Nephron progenitor cell (in vitro differentiated cells): Measurements from ENCODE around the gene CDK6.
"Not testable (repeated sequence)": the region's sequence is repeated elsewhere in the genome, so short reads cannot be mapped to it uniquely, and the experiment has no call there.

Source experiments
- DNase-seq: peaks from one replicate; pipeline ENCODE4 v3.0.0; 2021
- H3K27ac Mint-ChIP-seq: 2 replicates; pipeline ENCODE4 v1.8.0; 2021; ENCODE audit warnings: mild to moderate bottlenecking, moderate library complexity, mixed read lengths
- H3K27me3 Mint-ChIP-seq: 2 replicates; pipeline ENCODE4 v1.8.0; 2021; ENCODE audit warnings: mild to moderate bottlenecking, low read depth, mixed read lengths; ENCODE audit not compliant: poor library complexity
- H3K36me3 Mint-ChIP-seq: 2 replicates; pipeline ENCODE4 v1.8.0; 2021; ENCODE audit warnings: low read depth, mixed read lengths
- H3K4me1 Mint-ChIP-seq: 2 replicates; pipeline ENCODE4 v1.8.0; 2021; ENCODE audit warnings: mixed read lengths
- H3K4me3 Mint-ChIP-seq: 2 replicates; pipeline ENCODE4 v1.8.0; 2021; ENCODE audit warnings: mild to moderate bottlenecking, moderate library complexity, mixed read lengths
- H3K9me3 Mint-ChIP-seq: 2 replicates; pipeline ENCODE4 v1.8.0; 2021; ENCODE audit warnings: mild to moderate bottlenecking, moderate library complexity, mixed read lengths
- TF ChIP-seq, protein P1 (sequence below): fragments of 200-600 bp; sonication (generic); IDR thresholded peaks from 2 replicates; pipeline ENCODE4 v1.5.0; 2021; ENCODE audit warnings: antibody characterized with exemption

Gene CDK6

GRCh38 chr7:92836489-92836999 is at the start of gene CDK6:
Gene CDK6, minus strand, starts transcription at chr7:92836573. Its CDS starts 3,250 bp downstream, at chr7:92833323.
- Mint-ChIP-seq H3K27ac (peak within 1 kb of the TSS; percentile 93), H3K4me1 (peaks cover 29% of the 10 kb centered on the region)
- DNase-seq, result peak; percentile 77

GRCh38 chr7:92886039-92886438 is 49.7 kb upstream of the CDK6 start:
- not testable (repeated sequence) for H3K4me3 Mint-ChIP-seq, H3K4me1 Mint-ChIP-seq, DNase-seq, H3K27ac Mint-ChIP-seq, H3K36me3 Mint-ChIP-seq, H3K27me3 Mint-ChIP-seq
- peaks cover 34% of the 10 kb centered on the region for H3K9me3 Mint-ChIP-seq

More at GRCh38 chr7:92836489-92836999, at the start of gene CDK6:
- Mint-ChIP-seq H3K4me3 (peak within 1 kb of the TSS; percentile 94), H3K36me3 (peaks cover 5% of the 10 kb centered on the region), H3K27me3 (peaks cover 4% of the 10 kb centered on the region), H3K9me3 (no peaks in the 10 kb centered on the region)
- TF ChIP-seq, protein P1, sequence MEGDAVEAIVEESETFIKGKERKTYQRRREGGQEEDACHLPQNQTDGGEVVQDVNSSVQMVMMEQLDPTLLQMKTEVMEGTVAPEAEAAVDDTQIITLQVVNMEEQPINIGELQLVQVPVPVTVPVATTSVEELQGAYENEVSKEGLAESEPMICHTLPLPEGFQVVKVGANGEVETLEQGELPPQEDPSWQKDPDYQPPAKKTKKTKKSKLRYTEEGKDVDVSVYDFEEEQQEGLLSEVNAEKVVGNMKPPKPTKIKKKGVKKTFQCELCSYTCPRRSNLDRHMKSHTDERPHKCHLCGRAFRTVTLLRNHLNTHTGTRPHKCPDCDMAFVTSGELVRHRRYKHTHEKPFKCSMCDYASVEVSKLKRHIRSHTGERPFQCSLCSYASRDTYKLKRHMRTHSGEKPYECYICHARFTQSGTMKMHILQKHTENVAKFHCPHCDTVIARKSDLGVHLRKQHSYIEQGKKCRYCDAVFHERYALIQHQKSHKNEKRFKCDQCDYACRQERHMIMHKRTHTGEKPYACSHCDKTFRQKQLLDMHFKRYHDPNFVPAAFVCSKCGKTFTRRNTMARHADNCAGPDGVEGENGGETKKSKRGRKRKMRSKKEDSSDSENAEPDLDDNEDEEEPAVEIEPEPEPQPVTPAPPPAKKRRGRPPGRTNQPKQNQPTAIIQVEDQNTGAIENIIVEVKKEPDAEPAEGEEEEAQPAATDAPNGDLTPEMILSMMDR, result no peak

DNA sequence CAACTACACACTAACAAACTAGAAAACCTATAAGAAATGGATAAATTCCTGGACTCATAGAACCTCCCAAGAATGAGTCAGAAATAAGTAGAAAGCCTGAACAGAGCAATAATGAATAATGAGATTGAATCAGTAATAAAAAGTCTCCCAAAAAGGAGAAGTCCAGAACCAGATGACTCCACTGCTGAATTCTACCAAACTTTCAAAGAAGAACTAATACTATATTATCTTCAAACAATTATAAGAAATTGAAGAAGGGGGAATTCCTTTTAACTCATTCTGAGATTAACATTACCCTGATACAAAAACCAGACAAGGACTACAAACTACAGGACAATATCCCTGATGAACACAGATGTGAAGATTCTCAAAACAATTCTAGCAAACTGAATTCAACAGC is 47.8 kb upstream of the CDK6 start:
- no peak for DNase-seq
- Mint-ChIP-seq H3K4me3 (no peak overlapping the region), H3K36me3 (no peaks in the 10 kb centered on the region), H3K27me3 (peaks cover 4% of the 10 kb centered on the region), H3K9me3 (peaks cover 34% of the 10 kb centered on the region), H3K27ac (no peak overlapping the region), H3K4me1 (no peaks in the 10 kb centered on the region)
- TF ChIP-seq, protein P1, result no peak

DNA sequence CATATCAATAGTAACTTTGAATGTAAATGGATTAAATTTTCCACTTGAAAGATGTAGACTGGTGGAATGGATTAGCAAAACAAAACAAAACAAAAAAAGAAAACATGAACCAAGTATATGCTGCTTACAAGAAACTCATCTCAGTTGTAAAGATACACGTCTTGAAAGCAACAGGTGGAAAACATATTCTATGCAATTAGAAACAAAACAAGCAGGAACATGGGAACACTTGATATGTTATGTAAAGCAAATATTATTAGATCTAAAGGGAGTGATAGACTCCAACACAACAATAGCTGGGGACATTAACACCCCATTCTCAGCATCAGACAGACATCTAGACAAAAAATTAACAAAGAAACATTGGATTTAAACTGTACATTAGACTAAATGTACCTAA is 46.4 kb upstream of the CDK6 start:
- H3K27me3 Mint-ChIP-seq, result peaks cover 2% of the 10 kb centered on the region
- peaks cover 27% of the 10 kb centered on the region for H3K9me3 Mint-ChIP-seq
- H3K4me3 Mint-ChIP-seq, result no peak overlapping the region
- TF ChIP-seq, protein P1, result no peak
- H3K4me1 Mint-ChIP-seq, result no peaks in the 10 kb centered on the region
- H3K36me3 Mint-ChIP-seq, result no peaks in the 10 kb centered on the region
- no peak overlapping the region for H3K27ac Mint-ChIP-seq
- no peak for DNase-seq

DNA sequence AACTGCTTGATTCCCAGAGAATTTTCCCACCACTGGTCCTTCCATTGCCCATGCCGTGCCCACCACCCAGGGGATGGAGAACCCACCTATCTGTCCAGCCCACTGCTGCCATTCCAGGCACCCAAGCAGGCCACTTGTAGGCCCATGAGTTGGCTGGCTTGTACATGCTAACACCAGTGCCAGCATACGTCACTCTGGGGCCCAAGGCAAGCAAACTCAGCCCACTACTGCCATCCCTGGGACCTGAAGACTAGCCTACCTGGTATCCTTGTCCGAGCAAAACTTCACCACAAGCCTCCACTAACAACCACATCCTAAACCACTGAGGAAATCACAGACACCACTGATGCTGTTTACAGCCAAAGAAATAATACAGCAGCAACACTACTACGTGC is 44.7 kb upstream of the CDK6 start:
- peaks cover 17% of the 10 kb centered on the region for H3K9me3 Mint-ChIP-seq
- DNase-seq, result no peak
- TF ChIP-seq, protein P1, result no peak

DNA sequence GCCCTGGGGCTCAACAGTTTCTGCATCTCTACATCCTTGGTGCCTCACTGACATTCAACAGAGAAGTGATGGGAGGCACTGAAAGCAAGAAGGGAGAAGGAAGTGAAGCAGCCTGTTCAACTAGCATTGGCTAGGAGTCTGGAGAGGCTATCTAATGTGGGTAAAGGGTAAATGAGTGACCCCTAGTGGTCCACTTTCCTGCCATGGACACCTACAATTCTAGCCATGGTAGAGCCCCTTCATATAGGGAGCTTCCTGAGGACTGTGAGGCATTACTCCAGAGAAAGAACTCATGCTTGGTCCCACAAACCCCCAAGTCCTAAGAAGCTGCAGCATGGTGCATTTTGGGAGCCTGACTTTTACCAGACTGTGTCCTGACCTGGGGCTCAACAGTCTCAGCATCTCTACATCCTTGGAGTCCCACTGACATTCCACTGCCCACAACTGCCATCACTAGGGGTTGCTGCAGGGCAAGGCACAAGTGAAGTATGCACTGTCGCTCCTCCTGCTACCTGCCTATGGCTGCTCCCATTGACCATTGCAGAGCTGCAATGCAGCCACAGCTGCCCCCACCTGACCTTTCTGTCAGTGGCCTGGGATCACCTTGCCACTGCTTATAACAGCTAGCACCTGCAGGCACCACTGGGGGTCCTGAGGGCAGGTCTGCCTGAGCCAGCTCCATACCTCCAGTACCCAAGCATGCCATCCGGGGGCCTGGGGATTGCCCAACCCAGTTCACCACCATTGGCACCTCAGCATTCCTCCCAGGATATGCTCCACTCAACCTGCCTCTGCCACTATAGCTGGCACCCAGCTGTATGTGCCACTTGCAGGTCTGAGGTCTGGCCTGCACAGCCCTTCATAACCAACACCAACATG is 44.1 kb upstream of the CDK6 start:
- Mint-ChIP-seq H3K27me3 (no peaks in the 10 kb centered on the region), H3K4me3 (no peak overlapping the region), H3K36me3 (no peaks in the 10 kb centered on the region), H3K27ac (no peak overlapping the region), H3K4me1 (no peaks in the 10 kb centered on the region), H3K9me3 (peaks cover 17% of the 10 kb centered on the region)
- TF ChIP-seq, protein P1, result peak; percentile 36
- no peak for DNase-seq

More for the DNA sequence above, 44.7 kb upstream of the CDK6 start:
- Mint-ChIP-seq H3K36me3 (no peaks in the 10 kb centered on the region), H3K27me3 (no peaks in the 10 kb centered on the region), H3K4me3 (no peak overlapping the region), H3K27ac (no peak overlapping the region), H3K4me1 (no peaks in the 10 kb centered on the region)
